GM12892 (cell line): ENCODE measurements around the gene EGFLAM.

Experiments used
- DNase-seq: peaks from one replicate; pipeline ENCODE4 v3.0.0; 2011; ENCODE audit not compliant: insufficient read length
- FAIRE-seq: peaks from 2 replicates; lab custom pipeline; 2011; peaks lifted over from hg19 to GRCh38; lab: Jason Lieb, UNC
- POLR2A ChIP-seq: IDR thresholded peaks from 2 replicates; pipeline ENCODE4 v1.6.1; 2011; ENCODE audit warnings: low read depth, low read length, control low read depth
- POLR2AphosphoS5 ChIP-seq: IDR thresholded peaks from 2 replicates; pipeline ENCODE4 v1.6.1; 2011; ENCODE audit warnings: low read depth, low read length, control low read depth
- TAF1 ChIP-seq: IDR thresholded peaks from 2 replicates; pipeline ENCODE4 v1.6.1; 2011; ENCODE audit warnings: low read depth, mild to moderate bottlenecking, control low read depth, low read length, borderline replicate concordance

Gene EGFLAM

DNA sequence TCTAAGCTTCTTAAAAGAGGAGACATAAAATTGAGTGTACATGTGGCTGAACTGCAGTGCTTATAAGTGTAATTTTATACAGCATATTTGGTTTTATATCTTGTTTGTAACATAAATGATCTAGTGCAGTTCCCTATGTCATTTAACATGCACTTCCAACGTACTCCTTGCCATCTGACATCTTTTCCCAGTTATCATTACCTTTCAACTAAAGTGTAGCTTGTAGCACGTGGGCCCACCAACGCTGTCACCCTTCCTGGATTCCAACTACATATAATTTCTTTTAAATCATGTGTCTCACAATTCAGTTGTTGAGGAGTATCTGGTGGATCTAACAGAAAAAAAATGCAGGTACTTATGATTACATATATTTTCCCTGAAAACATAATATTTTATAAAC lies 247.9 kb downstream of the EGFLAM start:
- FAIRE-seq (no peak), DNase-seq (no peak)
- TF ChIP-seq POLR2A (no peak), TAF1 (no peak), POLR2AphosphoS5 (no peak)

DNA sequence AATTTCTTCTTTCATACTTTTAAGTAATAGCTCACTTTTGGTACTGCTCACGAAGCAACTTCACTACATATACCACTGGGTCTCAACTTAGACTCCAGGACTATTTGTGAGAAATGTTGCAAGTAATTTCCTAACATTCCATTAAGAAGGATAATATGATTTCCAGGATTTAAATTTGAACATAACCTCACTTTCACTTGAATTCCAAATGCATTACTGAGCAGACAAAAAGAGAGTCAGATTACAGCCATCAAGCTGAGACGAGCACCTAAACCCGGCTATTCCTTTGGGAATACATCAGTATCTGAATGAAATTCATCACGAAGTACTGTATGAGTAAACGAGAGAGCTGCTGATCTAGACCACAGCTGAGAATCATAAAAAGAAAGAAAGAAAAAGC lies 250.8 kb downstream of the EGFLAM start:
- DNase-seq, result no peak
- no peak for FAIRE-seq
- TF ChIP-seq POLR2AphosphoS5 (no peak), TAF1 (no peak), POLR2A (no peak)
